ENCODE results near the gene UBE2L6. TPM values are rescaled to one million over a fixed set of nuclear protein-coding genes. Genes with fewer than 3 reads are reported as not detected.
A peak's percentile ranks its signal among the peaks of the same experiment; 100 is the strongest.

The UBE2L6 gene
- total RNA-seq (2021) (38.8 to 48.5 TPM (median 47.4 TPM) in 3 replicates), Bru-seq, nascent RNA (percentile 60 among the genes with signal in this experiment)
- long read RNA-seq, experiment 1, transcript UBE2L6-201 (4 exons, 1,354 nt), result major isoform, 80 of 110 reads
- long read RNA-seq, experiment 1, transcript UBE2L6-202 (4 exons, 1,573 nt), result minor isoform, 25 of 110 reads
- long read RNA-seq, experiment 1, partial matches to known transcripts, result 0 of 110 reads
- long read RNA-seq, experiment 1, other reads (novel, unspliced or antisense), result 5 of 110 reads
- long read RNA-seq, experiment 2, transcript UBE2L6-201 (4 exons, 1,354 nt), result major isoform, 43 of 82 reads
- long read RNA-seq, experiment 2, transcript UBE2L6-202 (4 exons, 1,573 nt), result minor isoform, 9 of 82 reads
- long read RNA-seq, experiment 2, transcript UBE2L6-205 (3 exons, 605 nt), result minor isoform, 15 of 82 reads
- long read RNA-seq, experiment 2, partial matches to known transcripts, result 4 of 82 reads
- long read RNA-seq, experiment 2, other reads (novel, unspliced or antisense), result 11 of 82 reads
- long read RNA-seq, experiment 3, transcript UBE2L6-201 (4 exons, 1,354 nt), result major isoform, 68 of 77 reads
- long read RNA-seq, experiment 3, partial matches to known transcripts, result 0 of 77 reads
- long read RNA-seq, experiment 3, other reads (novel, unspliced or antisense), result 3 of 77 reads

- Mint-ChIP-seq H3K27me3 (ENCODE audit: low read depth) (peaks cover 7% of the 10 kb centered on the region), H3K27ac (peak within 1 kb of the TSS; percentile 89), H3K36me3 (no peaks in the 10 kb centered on the region), H3K4me1 (peaks cover 28% of the 10 kb centered on the region), H3K9me3 (no peaks in the 10 kb centered on the region), H3K4me3 (peak within 1 kb of the TSS; percentile 95)
- no peak for TF ChIP-seq GRHL2 (CRISPR knock-in tag; IDR thresholded peaks at IDR 0.05; ENCODE audit: insufficient replicate concordance, severe bottlenecking)
- 0 out of 2 replicates have a peak, but pooled peaks have one; percentile 9 for TF ChIP-seq ZNF317 (CRISPR knock-in tag; IDR thresholded peaks at IDR 0.05; ENCODE audit: borderline replicate concordance, low read depth)
- 0 out of 2 replicates have a peak, but pooled peaks have one; percentile 37 for TF ChIP-seq FOXK1 (CRISPR knock-in tag; IDR thresholded peaks at IDR 0.05)
- 0 out of 2 replicates have a peak, but pooled peaks have one; percentile 46 for TF ChIP-seq ZNF416 (CRISPR knock-in tag; IDR thresholded peaks at IDR 0.05)
- TF ChIP-seq MYBL2 (CRISPR knock-in tag; IDR thresholded peaks at IDR 0.05), result peak; percentile 73
- peak; percentile 91 for TF ChIP-seq HMGXB4 (CRISPR knock-in tag; IDR thresholded peaks at IDR 0.05)
- peak; percentile 82; the same call in 1 of the 2 replicates for TF ChIP-seq FOXP1 (CRISPR knock-in tag; IDR thresholded peaks at IDR 0.05; ENCODE audit: borderline replicate concordance)
- TF ChIP-seq ZNF423 (CRISPR knock-in tag; IDR thresholded peaks at IDR 0.05), result peak; percentile 49
- TF ChIP-seq, protein P1, sequence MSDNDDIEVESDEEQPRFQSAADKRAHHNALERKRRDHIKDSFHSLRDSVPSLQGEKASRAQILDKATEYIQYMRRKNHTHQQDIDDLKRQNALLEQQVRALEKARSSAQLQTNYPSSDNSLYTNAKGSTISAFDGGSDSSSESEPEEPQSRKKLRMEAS (CRISPR knock-in tag; IDR thresholded peaks at IDR 0.05), result peak; percentile 78; the same call in 1 of the 2 replicates
- TF ChIP-seq NFE2L1 (CRISPR knock-in tag; IDR thresholded peaks at IDR 0.05), result no peak
- TF ChIP-seq SP1 (CRISPR knock-in tag; conservative IDR thresholded peaks at IDR 0.05), result peak; percentile 49
- TF ChIP-seq ESRRA (CRISPR knock-in tag; IDR thresholded peaks at IDR 0.05; ENCODE audit: borderline replicate concordance), result 0 out of 2 replicates have a peak, but pooled peaks have one; percentile 24
- TF ChIP-seq, protein P2, sequence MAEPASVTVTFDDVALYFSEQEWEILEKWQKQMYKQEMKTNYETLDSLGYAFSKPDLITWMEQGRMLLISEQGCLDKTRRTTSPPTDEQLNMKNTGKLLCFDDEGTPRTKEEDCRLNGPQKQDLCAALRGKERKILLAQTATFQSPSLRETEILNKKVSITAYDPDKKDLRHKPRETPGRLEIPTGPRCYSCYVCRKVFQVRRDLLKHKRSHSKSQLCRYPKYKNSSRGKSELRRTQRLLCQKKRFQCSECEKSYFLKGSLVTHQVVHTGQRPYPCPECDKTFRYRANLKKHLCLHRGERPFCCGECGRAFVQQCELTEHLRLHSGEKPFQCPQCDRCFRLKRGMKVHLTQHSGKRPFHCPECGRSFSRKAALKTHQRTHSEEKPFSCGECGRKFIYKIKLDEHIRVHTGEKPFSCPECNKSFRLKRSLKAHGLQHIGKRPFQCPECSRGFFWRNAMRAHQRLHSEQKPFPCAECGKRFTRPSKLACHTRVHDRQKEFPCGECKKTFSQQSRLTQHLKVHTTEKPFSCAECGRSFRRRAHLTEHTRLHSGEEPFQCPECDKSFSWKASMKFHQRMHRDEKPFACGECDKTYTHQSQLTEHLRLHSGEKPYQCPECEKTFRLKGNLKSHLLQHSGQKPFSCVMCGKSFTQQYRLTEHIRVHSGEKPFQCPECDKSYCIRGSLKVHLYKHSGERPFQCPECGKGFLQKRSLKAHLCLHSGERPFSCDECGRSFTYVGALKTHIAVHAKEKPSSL (CRISPR knock-in tag; conservative IDR thresholded peaks at IDR 0.05), result no peak
- TF ChIP-seq TP53 (CRISPR knock-in tag; IDR thresholded peaks at IDR 0.05), result peak; percentile 82; the same call in 1 of the 2 replicates
- TF ChIP-seq KAT7 (CRISPR knock-in tag; IDR thresholded peaks at IDR 0.05; ENCODE audit: borderline replicate concordance), result peak; percentile 72; the same call in 1 of the 2 replicates
- TF ChIP-seq EMX1 (CRISPR knock-in tag; IDR thresholded peaks at IDR 0.05), result no peak
- peak; percentile 57; the same call in 1 of the 2 replicates for TF ChIP-seq ZBTB43 (CRISPR knock-in tag; IDR thresholded peaks at IDR 0.05)
- CTCF ChIA-PET, result interaction anchor here (0.5 to 9.3 kb wide), 36 partner anchors 9 to 222 kb away, joined by 3 to 363 read pairs (median 4); partner anchors contain the start of genes RTN4RL2, SERPING1 and YPEL4
- ATAC-seq (peak; percentile 82), DNase-seq (ENCODE audit: low spot score) (peak; percentile 91)
- POLR2A ChIA-PET, result interaction anchor here (0.7 to 4.6 kb wide), 10 partner anchors 21 to 100 kb away, joined by 3 to 43 read pairs (median 5); partner anchors contain the start of genes SERPING1 and YPEL4
These were observed at the start of gene UBE2L6 for GRCh38 chr11:57567515-57568329. TSS of gene UBE2L6 (minus strand) at chr11:57567672. CDS start at chr11:57567611, 61 bp downstream.
